NCI-H2227 (cell line): Measurements from ENCODE around the gene GPR150.

Source experiments
- DNase-seq: peaks from one replicate; lab custom pipeline; 2025; ENCODE audit not compliant: unreplicated experiment; lab: John Stamatoyannopoulos, UW

GPR150 gene

GRCh38 chr5:95620030-95620869 lies at the start of gene GPR150:
TSS of gene GPR150 (plus strand) at chr5:95620087. CDS start at chr5:95620276, 189 bp downstream.
- peak; percentile 60 for DNase-seq

DNA sequence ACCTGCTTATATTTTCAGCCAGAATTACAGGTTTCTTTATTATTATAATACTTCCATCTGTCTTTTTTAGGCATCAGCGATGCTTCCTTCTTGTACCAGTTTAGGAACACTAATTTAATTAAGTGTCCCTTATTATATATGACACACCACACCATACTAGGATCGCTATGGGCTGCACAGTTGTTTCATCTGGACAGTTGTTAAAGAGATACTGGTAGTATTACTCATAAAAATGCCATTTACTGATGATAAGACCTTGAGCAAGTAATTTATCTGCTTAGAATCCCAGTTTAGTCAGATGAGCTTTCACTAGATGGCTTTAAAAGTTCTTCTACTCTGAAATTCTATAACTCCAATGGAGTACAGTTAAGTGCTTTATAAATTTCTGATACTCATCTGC lies 47.9 kb upstream of the GPR150 start:
- DNase-seq, result no peak

GRCh38 chr5:95581576-95581975 lies 38.3 kb upstream of the GPR150 start:
- no peak for DNase-seq

GRCh38 chr5:95583992-95584391 lies 35.9 kb upstream of the GPR150 start:
- DNase-seq, result no peak

- no peak for DNase-seq
Observed at GRCh38 chr5:95590880-95591279, 29.0 kb upstream of the GPR150 start.

GRCh38 chr5:95591490-95591901 lies 28.4 kb upstream of the GPR150 start:
- DNase-seq, result no peak

DNA sequence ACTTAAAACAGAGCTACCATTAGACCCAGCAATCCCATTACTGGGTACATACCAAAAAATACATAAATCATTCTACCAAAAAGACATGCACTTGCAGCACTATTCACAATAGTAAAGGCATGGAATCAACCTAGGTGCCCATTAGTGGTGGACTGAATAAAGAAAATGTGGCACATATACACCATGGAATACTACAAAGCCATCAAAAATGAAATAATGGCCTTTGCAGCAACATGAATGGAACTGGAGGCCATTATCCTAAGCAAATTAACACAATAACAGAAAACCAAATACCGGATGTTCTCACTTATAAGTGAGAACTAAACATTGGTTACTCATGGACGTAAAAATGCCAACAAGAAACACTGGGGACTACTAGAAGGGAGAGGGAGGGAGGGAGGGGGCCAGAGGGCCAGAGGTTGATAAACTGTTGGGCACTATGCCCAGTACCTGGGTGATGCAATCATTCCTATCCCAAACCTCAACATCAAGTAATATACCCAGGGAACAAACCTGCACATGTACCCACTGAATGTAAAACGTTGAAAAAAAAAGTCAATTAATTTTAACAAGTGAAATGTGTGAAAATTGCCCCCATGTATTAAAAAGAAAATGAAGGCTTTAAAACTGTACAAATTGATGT lies 24.5 kb upstream of the GPR150 start:
- DNase-seq, result no peak

DNA sequence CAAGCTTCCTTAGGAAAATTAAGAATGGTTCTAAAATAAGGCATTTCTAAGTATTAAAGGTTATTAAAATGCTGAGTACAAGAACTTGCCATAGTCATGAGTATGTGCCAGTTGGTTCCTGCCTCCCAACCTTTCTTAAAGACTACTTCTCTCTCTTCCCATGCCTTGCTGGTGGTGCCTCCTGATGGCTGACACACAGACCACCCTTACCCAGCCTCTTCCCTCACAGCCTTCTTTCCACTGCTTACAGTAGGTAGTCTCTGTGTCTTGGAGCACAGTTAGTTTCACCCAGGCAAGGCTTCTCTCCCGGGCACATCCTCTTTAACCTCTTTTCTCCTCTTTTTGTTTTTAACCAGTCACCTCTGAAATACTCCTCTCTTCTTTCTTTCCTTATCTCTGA lies 20.6 kb upstream of the GPR150 start:
- no peak for DNase-seq

DNA sequence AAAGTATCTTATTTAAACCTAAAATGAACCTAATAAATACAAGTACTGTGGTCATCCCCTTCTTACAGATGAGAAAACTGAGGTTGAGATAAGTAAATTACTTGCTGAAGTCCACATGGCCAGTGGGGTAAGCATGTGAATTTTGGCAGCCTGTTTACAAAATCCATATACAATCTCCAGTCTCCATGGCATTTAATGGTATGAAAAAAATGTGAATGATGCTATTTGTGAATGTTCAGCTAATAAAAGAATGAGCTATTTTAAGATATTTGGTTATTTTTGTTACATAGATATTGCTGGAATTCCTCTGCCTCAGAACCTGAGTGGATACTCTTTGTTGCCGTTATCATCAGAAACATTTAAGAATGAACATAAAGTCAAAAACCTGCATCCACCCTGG lies 19.3 kb upstream of the GPR150 start:
- no peak for DNase-seq

DNA sequence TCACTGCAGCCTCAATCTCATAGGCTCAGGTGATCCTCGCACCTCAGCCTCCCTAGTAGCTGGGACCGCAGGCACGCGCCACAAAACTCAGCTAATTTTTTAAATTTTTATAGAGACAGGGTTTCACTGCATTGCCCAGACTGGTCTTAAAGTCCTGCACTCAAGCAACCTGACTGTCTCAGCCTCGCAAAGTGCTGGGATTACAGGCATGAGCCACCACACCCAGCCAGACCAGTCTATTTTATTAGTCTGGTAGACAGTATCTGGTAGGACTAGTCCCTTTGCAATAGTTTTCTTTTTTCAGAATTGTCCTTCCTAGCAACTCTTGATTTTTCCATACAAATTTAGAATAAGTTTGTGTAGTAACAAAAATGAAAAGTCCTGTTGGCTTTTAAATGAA lies 14.1 kb upstream of the GPR150 start:
- no peak for DNase-seq

- no peak for DNase-seq
Observed at GRCh38 chr5:95606419-95606818, 13.5 kb upstream of the GPR150 start.

- no peak for DNase-seq
Observed at GRCh38 chr5:95609711-95610110, 10.2 kb upstream of the GPR150 start.

DNA sequence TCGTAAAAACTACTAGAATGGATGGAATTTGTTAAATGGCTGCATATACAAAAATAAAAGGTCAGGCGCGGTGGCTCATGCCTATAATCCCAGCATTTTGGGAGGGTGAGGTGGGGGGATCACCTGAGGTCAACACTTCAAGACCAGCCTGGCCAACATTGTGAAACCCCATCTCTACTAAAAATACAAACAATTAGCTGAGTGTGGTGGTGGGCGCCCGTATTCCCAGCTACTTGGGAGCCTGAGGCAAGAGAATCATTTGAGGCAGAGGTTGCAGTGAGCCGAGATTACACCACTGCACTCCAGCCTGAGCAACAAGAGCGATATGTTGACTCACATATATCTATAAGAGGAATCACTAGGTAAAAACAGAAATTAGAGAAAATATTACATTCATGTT lies 9.3 kb upstream of the GPR150 start:
- DNase-seq, result no peak

DNA sequence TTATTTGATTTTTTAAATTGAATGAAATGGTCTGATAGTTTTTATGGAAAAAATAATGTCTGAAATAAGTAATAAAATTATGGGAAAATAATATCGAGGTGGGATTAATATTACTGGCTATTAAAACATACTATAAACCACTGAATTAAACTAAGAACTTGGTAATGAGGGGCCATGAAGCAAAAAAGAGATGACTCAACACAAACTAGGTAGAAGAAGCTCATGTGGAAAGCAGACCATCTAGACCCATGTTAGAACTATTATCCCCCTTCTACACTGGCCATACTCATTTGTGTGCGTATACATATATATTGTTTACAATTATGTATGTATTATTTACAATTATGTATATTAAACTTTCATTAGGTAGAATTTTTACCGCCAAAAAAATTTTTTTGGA lies 8.5 kb upstream of the GPR150 start:
- no peak for DNase-seq

DNA sequence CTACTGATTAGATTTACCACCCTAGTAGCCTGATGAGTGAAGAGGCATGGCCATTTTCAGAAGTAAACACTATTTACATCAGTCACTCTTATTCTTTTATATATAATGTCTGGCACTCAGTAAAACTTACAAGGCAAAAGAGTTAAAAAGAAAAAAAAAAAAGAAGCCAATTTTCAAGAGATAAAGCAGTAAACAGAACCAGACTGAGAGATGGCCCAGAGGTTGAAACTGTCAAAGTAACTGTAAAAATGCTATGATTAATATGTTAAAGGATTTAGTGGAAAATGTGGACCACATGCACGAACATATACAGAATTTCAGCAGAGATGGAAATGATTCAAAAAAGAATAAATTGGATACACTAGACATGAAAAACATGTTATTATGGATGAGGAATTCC lies 6.4 kb upstream of the GPR150 start:
- no peak for DNase-seq

DNA sequence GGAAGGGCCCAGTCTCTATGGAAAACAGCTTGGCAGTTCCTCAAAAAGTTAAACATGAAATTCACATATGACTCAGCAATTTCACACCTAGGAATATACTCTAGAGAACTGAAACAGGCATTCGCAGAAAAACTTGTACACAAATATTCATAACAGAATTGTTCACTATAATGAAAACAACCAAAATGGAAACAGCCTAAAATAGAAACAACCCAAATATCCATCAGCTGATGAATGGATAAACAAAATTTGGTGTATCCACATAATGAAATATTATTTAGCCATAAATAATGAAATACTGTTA lies 4.8 kb upstream of the GPR150 start:
- no peak for DNase-seq

- DNase-seq, result no peak
Observed at GRCh38 chr5:95617057-95617456, 2.8 kb upstream of the GPR150 start.

GRCh38 chr5:95619096-95619495 lies 791 bp upstream of the GPR150 start:
- no peak for DNase-seq

DNA sequence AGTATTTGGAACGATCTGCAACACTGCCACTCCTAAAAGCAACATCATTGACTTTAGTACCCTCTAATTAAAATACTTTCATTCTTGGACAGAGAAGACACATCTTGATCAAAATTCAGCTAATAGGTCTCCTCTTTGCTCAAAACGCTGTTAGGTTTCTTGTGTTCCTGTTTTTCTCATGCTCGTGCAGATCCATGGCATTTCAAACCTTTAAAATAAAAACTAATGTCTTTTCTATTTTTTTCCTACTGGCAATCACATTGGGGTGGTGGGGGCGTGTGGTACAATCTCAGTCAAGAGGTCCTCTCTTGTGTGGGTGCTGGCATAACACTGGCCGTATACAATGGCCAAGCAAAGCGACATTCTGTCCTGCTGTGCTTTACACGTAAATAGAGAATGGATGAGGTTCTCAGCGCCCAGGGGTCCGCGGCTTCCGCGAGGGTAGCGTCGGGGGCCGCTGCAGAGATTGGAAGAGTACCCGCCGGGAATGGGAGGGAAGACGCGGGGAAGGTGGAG lies 315 bp upstream of the GPR150 start:
- DNase-seq, result no peak

DNA sequence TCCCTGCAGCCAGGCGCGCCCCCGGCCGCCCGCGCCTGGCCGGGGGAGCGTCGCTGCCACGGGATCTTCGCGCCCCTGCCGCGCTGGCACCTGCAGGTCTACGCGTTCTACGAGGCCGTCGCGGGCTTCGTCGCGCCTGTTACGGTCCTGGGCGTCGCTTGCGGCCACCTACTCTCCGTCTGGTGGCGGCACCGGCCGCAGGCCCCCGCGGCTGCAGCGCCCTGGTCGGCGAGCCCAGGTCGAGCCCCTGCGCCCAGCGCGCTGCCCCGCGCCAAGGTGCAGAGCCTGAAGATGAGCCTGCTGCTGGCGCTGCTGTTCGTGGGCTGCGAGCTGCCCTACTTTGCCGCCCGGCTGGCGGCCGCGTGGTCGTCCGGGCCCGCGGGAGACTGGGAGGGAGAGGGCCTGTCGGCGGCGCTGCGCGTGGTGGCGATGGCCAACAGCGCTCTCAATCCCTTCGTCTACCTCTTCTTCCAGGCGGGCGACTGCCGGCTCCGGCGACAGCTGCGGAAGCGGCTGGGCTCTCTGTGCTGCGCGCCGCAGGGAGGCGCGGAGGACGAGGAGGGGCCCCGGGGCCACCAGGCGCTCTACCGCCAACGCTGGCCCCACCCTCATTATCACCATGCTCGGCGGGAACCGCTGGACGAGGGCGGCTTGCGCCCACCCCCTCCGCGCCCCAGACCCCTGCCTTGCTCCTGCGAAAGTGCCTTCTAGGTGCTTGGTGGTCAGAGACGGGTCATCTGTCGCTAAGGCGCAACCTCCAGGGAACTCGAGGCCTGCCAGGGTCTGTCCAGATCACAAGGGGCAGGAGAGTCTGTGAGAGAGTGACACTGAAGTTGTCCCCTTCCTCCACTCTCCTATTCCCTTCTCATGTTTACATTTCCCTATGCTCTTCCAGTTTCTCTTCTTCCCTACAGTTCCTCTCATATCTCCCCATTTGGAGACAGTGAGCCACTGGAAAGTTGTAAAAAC lies 1.3 kb downstream of the GPR150 start:
- peak; percentile 44 for DNase-seq

DNA sequence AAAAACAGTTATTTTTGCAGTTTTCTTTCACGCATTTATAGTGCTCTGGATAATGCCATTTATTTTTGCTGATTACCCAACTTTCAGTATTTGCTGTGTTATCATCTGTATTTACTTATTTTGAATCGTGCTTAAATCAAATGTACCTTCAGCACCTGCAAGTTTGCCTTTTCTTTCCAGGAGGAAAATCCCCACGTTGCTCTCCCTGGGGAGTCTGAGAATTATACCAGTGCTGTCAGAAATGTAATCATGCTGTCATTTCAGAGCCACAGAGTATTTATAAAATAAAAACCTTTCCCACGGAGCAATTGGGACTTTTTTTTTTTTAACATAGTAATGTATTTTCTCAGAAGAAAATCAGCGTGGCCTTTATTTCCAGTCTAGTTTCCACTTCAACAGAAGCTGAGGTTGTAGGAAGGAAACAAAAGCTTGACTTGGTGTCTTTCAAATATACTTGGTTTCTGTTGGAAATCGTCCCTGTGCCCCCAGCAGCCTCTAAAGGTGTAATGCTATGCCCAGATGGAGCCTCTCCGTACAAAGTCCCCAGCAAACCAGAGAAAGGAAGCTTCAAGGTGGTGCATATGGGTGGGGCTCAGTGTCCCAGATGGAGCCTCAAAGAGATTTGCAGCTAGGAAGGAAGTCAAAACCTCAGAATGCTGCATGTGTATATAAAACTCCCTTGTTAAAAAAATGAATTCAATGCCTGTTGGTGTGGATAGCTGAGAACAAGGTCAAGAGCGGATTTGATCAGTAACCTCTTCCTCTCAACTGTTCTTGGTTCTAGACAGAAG lies 2.1 kb downstream of the GPR150 start:
- DNase-seq, result no peak
